Keratinocyte (primary cell): ENCODE data around the gene PCDH8. TPM values are rescaled to one million over a fixed set of nuclear protein-coding genes. Genes with fewer than 3 reads are reported as not detected.

Source experiments
- DNase-seq: peaks from one replicate; pipeline ENCODE4 v3.0.0-alpha.2; 2011; ENCODE audit warnings: low read depth, missing footprints, low spot score
- FAIRE-seq: peaks from 2 replicates; lab custom pipeline; 2011; peaks lifted over from hg19 to GRCh38; lab: Jason Lieb, UNC
- H2AFZ ChIP-seq: 2 replicates; pipeline ENCODE4 v1.6.0; 2012; ENCODE audit warnings: low read length, control low read depth, inconsistent platforms; ENCODE audit not compliant: control insufficient read depth
- H3K27ac ChIP-seq: 2 replicates; pipeline ENCODE4 v1.5.1; 2011; ENCODE audit warnings: low read length; ENCODE audit not compliant: control insufficient read depth, insufficient read depth
- H3K27me3 ChIP-seq: 3 replicates; pipeline ENCODE4 v1.6.0; 2011; ENCODE audit warnings: low read length; ENCODE audit not compliant: control insufficient read depth, insufficient read depth; ENCODE audit errors: extremely low read depth
- H3K36me3 ChIP-seq, 2 experiments: 2 replicates in 1 of 2; 3 replicates in 1 of 2; pipeline ENCODE4 v1.5.1; 2011; ENCODE audit warnings: low read length in 2 of 2, mild to moderate bottlenecking in 1 of 2; ENCODE audit not compliant: control insufficient read depth in 2 of 2, insufficient read depth in 2 of 2; ENCODE audit errors: extremely low read depth in 1 of 2
- H3K4me1 ChIP-seq: 3 replicates; pipeline ENCODE4 v1.5.1; 2011; ENCODE audit warnings: low read length; ENCODE audit not compliant: control insufficient read depth, insufficient read depth; ENCODE audit errors: extremely low read depth
- H3K4me2 ChIP-seq: 3 replicates; pipeline ENCODE4 v1.6.0; 2011; ENCODE audit warnings: low read depth, low read length; ENCODE audit not compliant: control insufficient read depth, insufficient read depth; ENCODE audit errors: extremely low read depth
- H3K4me3 ChIP-seq, 3 experiments: fragments of 200-600 bp in 1 of 3; sonication (generic) in 1 of 3; 2 replicates in 2 of 3; 3 replicates in 1 of 3; pipeline ENCODE4 v1.5.1; 2011 to 2016; ENCODE audit warnings: low read length in 3 of 3, mild to moderate bottlenecking in 3 of 3, control low read depth in 2 of 3, inconsistent platforms in 1 of 3, low read depth in 1 of 3, mixed read lengths in 1 of 3, mixed run types in 1 of 3, moderate library complexity in 1 of 3; ENCODE audit not compliant: control insufficient read depth in 2 of 3, insufficient read depth in 2 of 3; ENCODE audit errors: extremely low read depth in 1 of 3
- H3K79me2 ChIP-seq: 2 replicates; pipeline ENCODE4 v1.6.0; 2012; ENCODE audit warnings: low read length; ENCODE audit not compliant: control insufficient read depth, insufficient read depth
- H3K9ac ChIP-seq: 3 replicates; pipeline ENCODE4 v1.6.0; 2011; ENCODE audit warnings: low read length; ENCODE audit not compliant: control insufficient read depth, insufficient read depth; ENCODE audit errors: extremely low read depth
- H3K9me1 ChIP-seq: 3 replicates; pipeline ENCODE4 v1.6.0; 2011; ENCODE audit warnings: low read length; ENCODE audit not compliant: control insufficient read depth, insufficient read depth; ENCODE audit errors: extremely low read depth
- H3K9me3 ChIP-seq: 2 replicates; pipeline ENCODE4 v1.5.1; 2012; ENCODE audit warnings: low read depth, low read length; ENCODE audit not compliant: control insufficient read depth
- H4K20me1 ChIP-seq: 3 replicates; pipeline ENCODE4 v1.6.0; 2011; ENCODE audit warnings: low read length; ENCODE audit not compliant: control insufficient read depth, insufficient read depth; ENCODE audit errors: extremely low read depth
- EZH2 ChIP-seq: IDR thresholded peaks from one replicate; pipeline ENCODE4 v1.6.1; 2012; ENCODE audit warnings: inconsistent platforms, mild to moderate bottlenecking, low read length, moderate library complexity
- dilution Hi-C: fragments of 300-500 bp; cut with MboI; formaldehyde crosslinking; loops from one replicate; pipeline ENCODE4 v1.7.0; 2020; ENCODE audit warnings: low sequenced_read_pairs; ENCODE audit not compliant: extremely low pct_ligation_motif_present
- polyA plus RNA-seq, 5 experiments: library from polyadenylated mRNA; depleted of rRNA in 3 of 5; stranded (reverse) in 3 of 5; stranded (forward) in 1 of 5; unstranded in 1 of 5; fragments of >200 nt; gene quantifications; 1 replicate in 1 of 5; 2 replicates in 3 of 5; 3 replicates in 1 of 5; pipeline versions ENCODE4 v1.2.1 to v1.2.3, GENCODE V29; 2011 to 2012; ENCODE audit warnings: missing spikeins in 2 of 5, low read depth in 1 of 5, low replicate concordance in 1 of 5
- TF ChIP-seq, protein P1 (sequence below), 3 experiments: IDR thresholded peaks in 1 of 3; conservative IDR thresholded peaks in 1 of 3; optimal IDR thresholded peaks in 1 of 3; 2 replicates in 2 of 3; 3 replicates in 1 of 3; pipeline versions ENCODE3 to v1.5.1; 2011; ENCODE audit warnings: low read length in 3 of 3, mild to moderate bottlenecking in 3 of 3, moderate library complexity in 2 of 3, control low read depth in 1 of 3, inconsistent platforms in 1 of 3; ENCODE audit not compliant: insufficient read depth in 2 of 3; ENCODE audit errors: extremely low read depth in 1 of 3

Gene PCDH8
- polyA plus RNA-seq, 1 donor (not counting 4 experiments of a cell fraction or from before 2014, with no cell fraction given), result not detected

DNA sequence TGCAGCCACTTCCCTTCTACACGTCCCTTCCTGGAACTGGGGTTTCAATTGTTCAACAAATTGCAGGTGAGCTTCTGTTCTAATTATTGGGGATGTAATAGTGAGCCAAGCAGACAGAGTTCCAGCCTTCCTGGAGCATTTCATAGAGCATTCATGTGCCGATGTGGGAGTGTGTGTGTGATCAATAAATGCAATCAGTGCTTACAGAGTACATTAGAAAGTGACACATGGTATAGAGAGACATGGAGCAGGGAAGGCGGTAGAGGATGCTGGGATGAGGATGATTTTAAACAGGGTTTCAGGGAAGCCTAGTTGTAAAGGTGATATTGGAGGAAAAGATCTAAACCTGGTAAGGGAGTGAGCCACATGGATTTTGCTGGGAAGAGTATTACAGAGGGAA lies 21.7 kb upstream of the PCDH8 start:
- no peaks in the 10 kb centered on the region for H4K20me1 ChIP-seq
- TF ChIP-seq, protein P1, sequence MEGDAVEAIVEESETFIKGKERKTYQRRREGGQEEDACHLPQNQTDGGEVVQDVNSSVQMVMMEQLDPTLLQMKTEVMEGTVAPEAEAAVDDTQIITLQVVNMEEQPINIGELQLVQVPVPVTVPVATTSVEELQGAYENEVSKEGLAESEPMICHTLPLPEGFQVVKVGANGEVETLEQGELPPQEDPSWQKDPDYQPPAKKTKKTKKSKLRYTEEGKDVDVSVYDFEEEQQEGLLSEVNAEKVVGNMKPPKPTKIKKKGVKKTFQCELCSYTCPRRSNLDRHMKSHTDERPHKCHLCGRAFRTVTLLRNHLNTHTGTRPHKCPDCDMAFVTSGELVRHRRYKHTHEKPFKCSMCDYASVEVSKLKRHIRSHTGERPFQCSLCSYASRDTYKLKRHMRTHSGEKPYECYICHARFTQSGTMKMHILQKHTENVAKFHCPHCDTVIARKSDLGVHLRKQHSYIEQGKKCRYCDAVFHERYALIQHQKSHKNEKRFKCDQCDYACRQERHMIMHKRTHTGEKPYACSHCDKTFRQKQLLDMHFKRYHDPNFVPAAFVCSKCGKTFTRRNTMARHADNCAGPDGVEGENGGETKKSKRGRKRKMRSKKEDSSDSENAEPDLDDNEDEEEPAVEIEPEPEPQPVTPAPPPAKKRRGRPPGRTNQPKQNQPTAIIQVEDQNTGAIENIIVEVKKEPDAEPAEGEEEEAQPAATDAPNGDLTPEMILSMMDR (optimal IDR thresholded peaks at IDR 0.05 in 1 of 3, IDR thresholded peaks at IDR 0.05 in 1 of 3, conservative IDR thresholded peaks at IDR 0.05 in 1 of 3; ENCODE audit: extremely low read depth in 1 of 3, insufficient read depth in 2 of 3, low read length in 3 of 3), result no peak
- TF ChIP-seq EZH2, result no peak
- no peaks in the 10 kb centered on the region for H3K36me3 ChIP-seq
- no peak overlapping the region for H3K9ac ChIP-seq
- H3K4me3 ChIP-seq, result no peak overlapping the region
- no peaks in the 10 kb centered on the region for H3K27me3 ChIP-seq
- H3K4me1 ChIP-seq, result no peaks in the 10 kb centered on the region
- dilution Hi-C loops, result no loop called here
- DNase-seq (no peak), FAIRE-seq (no peak)
- H3K9me3 ChIP-seq, result no peaks in the 10 kb centered on the region
- H3K27ac ChIP-seq, result no peak overlapping the region
- no peaks in the 10 kb centered on the region for H3K79me2 ChIP-seq
- H2AFZ ChIP-seq, result no peak overlapping the region
- H3K9me1 ChIP-seq, result no peaks in the 10 kb centered on the region
- H3K4me2 ChIP-seq, result no peak overlapping the region

DNA sequence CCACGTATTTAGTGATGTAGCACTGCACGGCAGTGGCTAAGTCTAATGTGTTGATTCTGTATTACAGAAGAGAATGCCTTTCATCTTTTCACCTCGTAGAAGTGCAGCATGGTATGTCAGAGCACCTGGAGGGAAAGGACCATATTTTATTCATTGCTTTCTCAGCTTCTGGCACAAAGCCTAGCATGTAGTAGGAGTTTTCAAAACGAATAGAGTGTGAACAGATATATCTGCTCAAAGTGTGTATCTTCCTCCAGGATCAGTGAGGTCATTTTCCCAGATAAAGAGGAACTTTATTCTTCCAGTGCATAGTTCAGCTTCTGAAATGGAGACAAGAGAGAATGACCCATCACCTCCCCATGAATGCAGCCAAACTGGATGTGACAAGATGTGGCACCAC lies 21.2 kb upstream of the PCDH8 start:
- no peak for DNase-seq

More for the DNA sequence above, 21.2 kb upstream of the PCDH8 start:
- H2AFZ ChIP-seq, result no peak overlapping the region
- H3K27ac ChIP-seq, result no peak overlapping the region
- no peak overlapping the region for H3K9ac ChIP-seq
- H3K9me3 ChIP-seq, result no peaks in the 10 kb centered on the region
- no peak overlapping the region for H3K4me2 ChIP-seq
- no peaks in the 10 kb centered on the region for H3K4me1 ChIP-seq
- dilution Hi-C loops, result no loop called here
- TF ChIP-seq, protein P1 (optimal IDR thresholded peaks at IDR 0.05 in 1 of 3, IDR thresholded peaks at IDR 0.05 in 1 of 3, conservative IDR thresholded peaks at IDR 0.05 in 1 of 3; ENCODE audit: extremely low read depth in 1 of 3, insufficient read depth in 2 of 3, low read length in 3 of 3), result no peak
- no peak for TF ChIP-seq EZH2
- H3K27me3 ChIP-seq, result no peaks in the 10 kb centered on the region
- H3K4me3 ChIP-seq, result no peak overlapping the region
- no peaks in the 10 kb centered on the region for H3K79me2 ChIP-seq
- no peak for FAIRE-seq
- no peaks in the 10 kb centered on the region for H4K20me1 ChIP-seq
- no peaks in the 10 kb centered on the region for H3K9me1 ChIP-seq
- H3K36me3 ChIP-seq, result no peaks in the 10 kb centered on the region
